Esophagus muscularis mucosa (tissue), 3 donors: ENCODE measurements around the gene HOXD10.

Experiments
- POLR2A ChIP-seq: fragments of 450-650 bp; IDR thresholded peaks from one replicate; pipeline ENCODE4 v1.6.1; 2017; ENCODE audit warnings: antibody characterized with exemption, moderate library complexity, mild to moderate bottlenecking, low read depth
- TF ChIP-seq, protein P1 (sequence below), 3 experiments: fragments of 200-600 bp in 2 of 3; fragments of 450-650 bp in 1 of 3; sonication (generic) in 2 of 3; IDR thresholded peaks; one replicate each; pipeline ENCODE4 v1.5.1; 2017 to 2019; ENCODE audit warnings: antibody characterized with exemption in 3 of 3, mild to moderate bottlenecking in 2 of 3, moderate library complexity in 1 of 3

DNA sequence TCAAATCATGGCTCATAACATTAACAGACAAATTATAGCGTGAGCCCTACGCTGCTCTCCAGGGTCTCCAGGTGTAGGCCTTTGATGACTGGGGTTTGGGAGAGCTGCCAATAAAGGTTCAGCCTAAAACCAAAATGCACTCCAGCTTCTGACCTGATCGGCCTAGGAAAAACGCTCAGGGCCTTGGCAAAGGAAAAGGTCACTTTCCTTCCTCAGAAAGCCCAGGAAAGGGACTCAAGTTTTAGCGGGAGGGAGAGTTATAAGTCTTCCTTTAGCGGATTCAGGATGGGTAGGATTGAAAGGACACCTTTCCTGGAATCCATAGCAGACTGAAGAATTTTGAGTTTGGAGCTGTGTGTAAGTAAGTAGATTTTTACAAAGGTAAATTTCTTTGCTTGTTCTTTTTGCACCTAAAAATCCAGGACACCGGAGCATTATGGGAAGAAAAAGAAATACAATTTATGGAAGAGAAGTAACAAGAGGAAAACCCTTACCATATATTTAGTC is 41.6 kb upstream of the HOXD10 start:
- TF ChIP-seq, protein P1, sequence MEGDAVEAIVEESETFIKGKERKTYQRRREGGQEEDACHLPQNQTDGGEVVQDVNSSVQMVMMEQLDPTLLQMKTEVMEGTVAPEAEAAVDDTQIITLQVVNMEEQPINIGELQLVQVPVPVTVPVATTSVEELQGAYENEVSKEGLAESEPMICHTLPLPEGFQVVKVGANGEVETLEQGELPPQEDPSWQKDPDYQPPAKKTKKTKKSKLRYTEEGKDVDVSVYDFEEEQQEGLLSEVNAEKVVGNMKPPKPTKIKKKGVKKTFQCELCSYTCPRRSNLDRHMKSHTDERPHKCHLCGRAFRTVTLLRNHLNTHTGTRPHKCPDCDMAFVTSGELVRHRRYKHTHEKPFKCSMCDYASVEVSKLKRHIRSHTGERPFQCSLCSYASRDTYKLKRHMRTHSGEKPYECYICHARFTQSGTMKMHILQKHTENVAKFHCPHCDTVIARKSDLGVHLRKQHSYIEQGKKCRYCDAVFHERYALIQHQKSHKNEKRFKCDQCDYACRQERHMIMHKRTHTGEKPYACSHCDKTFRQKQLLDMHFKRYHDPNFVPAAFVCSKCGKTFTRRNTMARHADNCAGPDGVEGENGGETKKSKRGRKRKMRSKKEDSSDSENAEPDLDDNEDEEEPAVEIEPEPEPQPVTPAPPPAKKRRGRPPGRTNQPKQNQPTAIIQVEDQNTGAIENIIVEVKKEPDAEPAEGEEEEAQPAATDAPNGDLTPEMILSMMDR (IDR thresholded peaks at IDR 0.05), result no peak
- no peak for TF ChIP-seq POLR2A
